Natural killer cell (primary cell): ENCODE data around the gene CACNA1D. TPM values are rescaled to one million over a fixed set of nuclear protein-coding genes. Genes with fewer than 3 reads are reported as not detected.

ENCODE experiments used
- ATAC-seq, 3 donors: fragments of 150-1000 bp in 2 of 3; fragments of 200-7000 bp in 1 of 3; cut with Tn5 transposase; 1 replicate in 1 of 3; 2 replicates in 2 of 3; pipeline ENCODE4 v1.10.0; 2021; ENCODE audit warnings: mild to moderate bottlenecking in 2 of 3, moderate library complexity in 2 of 3
- DNase-seq, 2 donors: peaks; one replicate each; pipeline versions ENCODE4 v3.0.0 to v3.0.0-alpha.2; 2013 to 2021; ENCODE audit warnings: mixed read lengths in 1 of 2
- H3K27ac ChIP-seq: one replicate; pipeline ENCODE4 v1.5.1; 2013; ENCODE audit warnings: mild to moderate bottlenecking, low read length
- H3K27me3 ChIP-seq: one replicate; pipeline ENCODE4 v1.6.1; 2013; ENCODE audit warnings: low read length; ENCODE audit not compliant: control insufficient read depth, insufficient read depth
- H3K36me3 ChIP-seq: one replicate; pipeline ENCODE4 v1.6.1; 2013; ENCODE audit warnings: low read length; ENCODE audit not compliant: control insufficient read depth, insufficient read depth
- H3K4me1 ChIP-seq: one replicate; pipeline ENCODE4 v1.6.1; 2013; ENCODE audit warnings: low read length; ENCODE audit not compliant: control insufficient read depth, insufficient read depth
- H3K4me3 ChIP-seq: one replicate; pipeline ENCODE4 v1.5.1; 2013; ENCODE audit warnings: low read length
- H3K9me3 ChIP-seq: one replicate; pipeline ENCODE4 v1.6.1; 2013; ENCODE audit warnings: low read length; ENCODE audit not compliant: control insufficient read depth, insufficient read depth
- H3K27ac Mint-ChIP-seq, 2 donors: one replicate each; pipeline ENCODE4 v1.8.0; 2022; ENCODE audit warnings: mild to moderate bottlenecking in 2 of 2, mixed read lengths in 2 of 2, moderate library complexity in 1 of 2
- H3K27me3 Mint-ChIP-seq, 2 donors: one replicate each; pipeline ENCODE4 v1.8.0; 2022; ENCODE audit warnings: low read depth in 2 of 2, mixed read lengths in 2 of 2
- H3K36me3 Mint-ChIP-seq: one replicate; pipeline ENCODE4 v1.8.0; 2022; ENCODE audit warnings: mixed read lengths
- H3K4me1 Mint-ChIP-seq, 2 donors: one replicate each; pipeline ENCODE4 v1.8.0; 2022; ENCODE audit warnings: mixed read lengths in 2 of 2
- H3K4me3 Mint-ChIP-seq: one replicate; pipeline ENCODE4 v1.8.0; 2022; ENCODE audit warnings: mild to moderate bottlenecking, moderate library complexity, mixed read lengths
- H3K9me3 Mint-ChIP-seq, 2 donors: one replicate each; pipeline ENCODE4 v1.8.0; 2022; ENCODE audit warnings: mixed read lengths in 2 of 2
- WGBS: methylation state at CpG from one replicate; pipeline ENCODE4 v1.1.7; 2013; ENCODE audit warnings: missing lambda C conversion rate; ENCODE audit not compliant: insufficient coverage; 5-methylcytosine and 5-hydroxymethylcytosine counted together
- intact Hi-C: fragments of 100-400 bp; cut with micrococcal nuclease; formaldehyde crosslinking; loops from one replicate; pipeline ENCODE4 v1.14.2; 2022
- total RNA-seq, 4 donors: library from RNA; stranded (reverse); fragments of 120-200 nt in 1 of 4; gene quantifications; one replicate each; pipeline versions ENCODE4 v1.2.3 to v1.2.4, GENCODE V29; 2013 to 2022
- TF ChIP-seq, protein P1 (sequence below): fragments of 200-600 bp; IDR thresholded peaks from one replicate; pipeline ENCODE4 v1.8.0; 2022; ENCODE audit warnings: antibody characterized with exemption

CACNA1D gene
- total RNA-seq, 3 donors from 2014 or later (not counting 1 experiment from before 2014, with no cell fraction given), result 0.54 to 10.1 TPM; not detected in 1

DNA sequence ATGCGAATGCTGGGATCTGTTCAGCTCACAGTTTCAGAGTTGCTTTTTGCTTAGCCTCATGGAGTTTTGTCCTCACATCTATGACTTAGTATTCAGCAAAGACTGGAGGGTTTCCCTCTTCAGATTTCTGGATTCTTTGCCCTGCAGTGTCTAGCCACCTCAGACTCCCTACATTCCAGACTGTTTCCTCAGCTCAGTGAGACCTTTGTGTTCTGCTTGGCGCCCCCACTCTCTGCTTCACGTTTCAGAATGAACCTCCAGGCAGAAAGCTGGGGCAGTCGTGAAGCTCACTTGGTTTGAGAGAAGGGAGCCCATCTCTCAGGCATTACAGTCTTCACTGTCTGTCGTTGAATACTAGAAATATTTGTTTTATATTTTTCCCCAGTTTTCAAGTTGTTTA, 118.1 kb downstream of the CACNA1D start:
- no peaks in the 10 kb centered on the region for H3K4me1 ChIP-seq
- H3K9me3 Mint-ChIP-seq, result no peaks in the 10 kb centered on the region
- no peaks in the 10 kb centered on the region for H3K36me3 Mint-ChIP-seq
- H3K4me3 Mint-ChIP-seq, result no peak overlapping the region
- TF ChIP-seq, protein P1, sequence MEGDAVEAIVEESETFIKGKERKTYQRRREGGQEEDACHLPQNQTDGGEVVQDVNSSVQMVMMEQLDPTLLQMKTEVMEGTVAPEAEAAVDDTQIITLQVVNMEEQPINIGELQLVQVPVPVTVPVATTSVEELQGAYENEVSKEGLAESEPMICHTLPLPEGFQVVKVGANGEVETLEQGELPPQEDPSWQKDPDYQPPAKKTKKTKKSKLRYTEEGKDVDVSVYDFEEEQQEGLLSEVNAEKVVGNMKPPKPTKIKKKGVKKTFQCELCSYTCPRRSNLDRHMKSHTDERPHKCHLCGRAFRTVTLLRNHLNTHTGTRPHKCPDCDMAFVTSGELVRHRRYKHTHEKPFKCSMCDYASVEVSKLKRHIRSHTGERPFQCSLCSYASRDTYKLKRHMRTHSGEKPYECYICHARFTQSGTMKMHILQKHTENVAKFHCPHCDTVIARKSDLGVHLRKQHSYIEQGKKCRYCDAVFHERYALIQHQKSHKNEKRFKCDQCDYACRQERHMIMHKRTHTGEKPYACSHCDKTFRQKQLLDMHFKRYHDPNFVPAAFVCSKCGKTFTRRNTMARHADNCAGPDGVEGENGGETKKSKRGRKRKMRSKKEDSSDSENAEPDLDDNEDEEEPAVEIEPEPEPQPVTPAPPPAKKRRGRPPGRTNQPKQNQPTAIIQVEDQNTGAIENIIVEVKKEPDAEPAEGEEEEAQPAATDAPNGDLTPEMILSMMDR, result no peak
- no peak overlapping the region for H3K27ac ChIP-seq
- H3K27me3 Mint-ChIP-seq, result peaks cover 22 to 41% of the 10 kb centered on the region in 2 donors
- H3K27me3 ChIP-seq, result no peaks in the 10 kb centered on the region
- DNase-seq, result no peak
- intact Hi-C loops, result no loop called here
- no peaks in the 10 kb centered on the region for H3K4me1 Mint-ChIP-seq
- no peak overlapping the region for H3K27ac Mint-ChIP-seq
- no peak overlapping the region for H3K4me3 ChIP-seq
- no peak for ATAC-seq
- no peaks in the 10 kb centered on the region for H3K36me3 ChIP-seq
- WGBS, result 63% methylated on average over 5 of the region's 5 CpGs
- H3K9me3 ChIP-seq, result no peaks in the 10 kb centered on the region

DNA sequence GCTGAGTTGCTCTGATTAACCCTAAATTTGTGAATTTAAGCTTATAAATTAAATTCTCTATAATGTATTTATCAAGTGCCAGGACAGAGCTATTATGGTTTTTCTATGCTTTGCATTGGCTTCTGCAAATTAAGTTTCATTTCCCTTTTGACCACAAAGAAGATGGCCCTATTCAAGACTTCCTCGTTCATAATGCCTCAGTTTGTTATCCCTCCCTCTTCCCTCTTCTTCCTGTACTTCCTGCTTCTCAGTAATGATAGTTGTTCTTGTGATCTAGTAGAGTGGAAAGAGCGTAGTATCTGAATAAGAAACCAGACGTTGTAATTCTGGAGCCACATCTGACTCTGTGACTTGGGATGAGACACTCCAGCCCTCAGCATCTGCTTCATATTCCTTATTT, 118.7 kb downstream of the CACNA1D start:
- H3K9me3 ChIP-seq, result no peaks in the 10 kb centered on the region
- no peaks in the 10 kb centered on the region for H3K27me3 ChIP-seq
- Mint-ChIP-seq H3K4me1 (no peaks in the 10 kb centered on the region), H3K4me3 (no peak overlapping the region), H3K27me3 (peaks cover 25 to 41% of the 10 kb centered on the region in 2 donors), H3K36me3 (no peaks in the 10 kb centered on the region), H3K27ac (no peak overlapping the region), H3K9me3 (no peaks in the 10 kb centered on the region)
- intact Hi-C loops, result no loop called here
- WGBS, result no CpG with 5 or more reads among the region's 3 CpGs
- no peaks in the 10 kb centered on the region for H3K4me1 ChIP-seq
- TF ChIP-seq, protein P1, result no peak
- H3K36me3 ChIP-seq, result no peaks in the 10 kb centered on the region
- DNase-seq (no peak), ATAC-seq (no peak)
- H3K27ac ChIP-seq, result no peak overlapping the region
- H3K4me3 ChIP-seq, result no peak overlapping the region

DNA sequence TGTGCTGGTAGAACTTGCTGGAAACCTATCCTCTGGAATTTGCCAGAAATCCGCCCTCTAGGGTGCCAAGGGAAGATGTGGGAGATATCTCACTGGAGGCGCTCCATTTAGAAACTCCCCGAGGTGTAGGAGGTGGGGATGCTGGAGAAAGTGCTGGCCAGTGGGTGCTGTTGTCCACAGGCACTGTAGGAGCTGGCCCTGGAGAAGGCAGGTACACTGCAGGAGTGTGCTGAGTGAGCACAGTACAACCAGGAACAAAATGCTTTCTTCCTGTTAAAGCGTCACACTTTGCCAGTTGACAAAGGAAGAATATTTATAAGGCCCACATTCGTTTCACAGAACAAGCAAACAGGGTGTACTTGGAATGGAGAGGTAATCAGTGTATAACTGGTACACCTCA, 119.9 kb downstream of the CACNA1D start:
- intact Hi-C loops, result no loop called here
- no peaks in the 10 kb centered on the region for H3K36me3 ChIP-seq
- no peak overlapping the region for H3K27ac ChIP-seq
- no peaks in the 10 kb centered on the region for H3K4me1 Mint-ChIP-seq
- WGBS, result 81% methylated on average over 5 of the region's 5 CpGs
- H3K4me3 Mint-ChIP-seq, result no peak overlapping the region
- no peaks in the 10 kb centered on the region for H3K27me3 ChIP-seq
- no peaks in the 10 kb centered on the region for H3K36me3 Mint-ChIP-seq
- H3K27me3 Mint-ChIP-seq, result peaks cover 23 to 43% of the 10 kb centered on the region in 2 donors
- no peaks in the 10 kb centered on the region for H3K9me3 ChIP-seq
- DNase-seq (no peak), ATAC-seq (no peak)
- no peaks in the 10 kb centered on the region for H3K9me3 Mint-ChIP-seq
- no peak overlapping the region for H3K4me3 ChIP-seq
- no peaks in the 10 kb centered on the region for H3K4me1 ChIP-seq
- TF ChIP-seq, protein P1, result no peak
- H3K27ac Mint-ChIP-seq, result no peak overlapping the region

DNA sequence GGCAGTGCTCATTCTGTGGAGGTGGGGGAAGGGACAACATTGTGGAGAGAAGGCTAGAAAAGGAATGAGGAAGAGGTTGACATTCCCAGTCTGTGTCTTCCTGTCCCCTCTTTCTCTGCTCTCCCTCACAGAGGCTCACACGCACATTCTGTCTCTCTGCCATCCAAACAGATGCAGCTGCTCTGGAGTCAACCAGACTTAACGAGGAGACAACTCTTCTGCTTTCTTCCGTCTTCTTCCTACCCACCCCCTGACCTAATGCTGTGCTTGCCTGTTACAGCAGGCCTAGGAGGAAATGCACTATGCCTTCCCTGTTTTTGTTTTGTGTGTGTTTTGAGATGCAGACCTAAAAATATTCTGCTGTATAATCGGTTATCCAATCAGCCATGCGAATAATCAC, 121.9 kb downstream of the CACNA1D start:
- H3K27me3 ChIP-seq, result no peaks in the 10 kb centered on the region
- H3K36me3 ChIP-seq, result no peaks in the 10 kb centered on the region
- no peak overlapping the region for H3K4me3 Mint-ChIP-seq
- DNase-seq (no peak), ATAC-seq (no peak)
- no peaks in the 10 kb centered on the region for H3K4me1 ChIP-seq
- WGBS, result 64% methylated on average over 5 of the region's 5 CpGs
- no peaks in the 10 kb centered on the region for H3K9me3 ChIP-seq
- H3K27me3 Mint-ChIP-seq, result peaks cover 23 to 43% of the 10 kb centered on the region in 2 donors
- no peaks in the 10 kb centered on the region for H3K36me3 Mint-ChIP-seq
- no peaks in the 10 kb centered on the region for H3K9me3 Mint-ChIP-seq
- H3K4me3 ChIP-seq, result no peak overlapping the region
- no peak overlapping the region for H3K27ac ChIP-seq
- H3K27ac Mint-ChIP-seq, result no peak overlapping the region
- no peaks in the 10 kb centered on the region for H3K4me1 Mint-ChIP-seq
- TF ChIP-seq, protein P1, result no peak
- intact Hi-C loops, result no loop called here
